ENCODE results near the gene RGS3.

RGS3 gene

GRCh38 chr9:113620377-113621161 lies 157.0 kb downstream of the RGS3 start:
- in situ Hi-C loops (cut with MboI; ENCODE audit: low sequenced_read_pairs, unreplicated experiment), result no loop called here
- no peak for TF ChIP-seq CTCF (IDR thresholded peaks at IDR 0.05; ENCODE audit: borderline replicate concordance, control extremely low read depth, extremely low read depth, insufficient read depth, missing control alignments)
- no peak for DNase-seq (ENCODE audit: low spot score)

GRCh38 chr9:113621309-113621791 lies 157.8 kb downstream of the RGS3 start:
- in situ Hi-C loops (cut with MboI; ENCODE audit: low sequenced_read_pairs, unreplicated experiment), result no loop called here
- no peak for DNase-seq (ENCODE audit: low spot score)
- no peak for TF ChIP-seq CTCF (IDR thresholded peaks at IDR 0.05; ENCODE audit: borderline replicate concordance, control extremely low read depth, extremely low read depth, insufficient read depth, missing control alignments)

GRCh38 chr9:113621980-113622379 lies 158.5 kb downstream of the RGS3 start:
- no peak for DNase-seq (ENCODE audit: low spot score)
- in situ Hi-C loops (cut with MboI; ENCODE audit: low sequenced_read_pairs, unreplicated experiment), result no loop called here
- TF ChIP-seq CTCF (IDR thresholded peaks at IDR 0.05; ENCODE audit: borderline replicate concordance, control extremely low read depth, extremely low read depth, insufficient read depth, missing control alignments), result no peak

- peak; percentile 79 for DNase-seq (ENCODE audit: low spot score)
- TF ChIP-seq CTCF (IDR thresholded peaks at IDR 0.05; ENCODE audit: borderline replicate concordance, control extremely low read depth, extremely low read depth, insufficient read depth, missing control alignments), result no peak
- in situ Hi-C loops (cut with MboI; ENCODE audit: low sequenced_read_pairs, unreplicated experiment), result no loop called here
Measured at GRCh38 chr9:113622600-113623400, 159.3 kb downstream of the RGS3 start.

- in situ Hi-C loops (cut with MboI; ENCODE audit: low sequenced_read_pairs, unreplicated experiment), result no loop called here
- TF ChIP-seq CTCF (IDR thresholded peaks at IDR 0.05; ENCODE audit: borderline replicate concordance, control extremely low read depth, extremely low read depth, insufficient read depth, missing control alignments), result no peak
- no peak for DNase-seq (ENCODE audit: low spot score)
Measured at GRCh38 chr9:113623851-113624485, 160.4 kb downstream of the RGS3 start.

GRCh38 chr9:113624721-113625120 lies 161.2 kb downstream of the RGS3 start:
- DNase-seq (ENCODE audit: low spot score), result no peak
- in situ Hi-C loops (cut with MboI; ENCODE audit: low sequenced_read_pairs, unreplicated experiment), result no loop called here
- TF ChIP-seq CTCF (IDR thresholded peaks at IDR 0.05; ENCODE audit: borderline replicate concordance, control extremely low read depth, extremely low read depth, insufficient read depth, missing control alignments), result no peak

Measured in GM13976 (cell line).